SU-DHL-6 (cell line): ENCODE results near the gene COMMD2.

ENCODE experiments used
- H2AFZ ChIP-seq: fragments of 200-600 bp; sonication (generic); 2 replicates; pipeline ENCODE4 v1.6.1; 2014; ENCODE audit warnings: low read depth, mild to moderate bottlenecking, moderate library complexity, mixed read lengths, antibody characterized with exemption, low read length; ENCODE audit not compliant: severe bottlenecking
- H3F3A ChIP-seq: fragments of 200-600 bp; shearing (Covaris generic); 2 replicates; pipeline ENCODE4 v1.6.0; 2016; ENCODE audit warnings: antibody characterized with exemption, mild to moderate bottlenecking; ENCODE audit not compliant: insufficient read depth
- H3K27ac ChIP-seq: fragments of 200-600 bp; sonication (generic); 2 replicates; pipeline ENCODE4 v1.5.1; 2016; ENCODE audit warnings: low read depth, mild to moderate bottlenecking, low read length, moderate library complexity, mixed read lengths
- H3K27me3 ChIP-seq: fragments of 200-600 bp; sonication (generic), shearing (Covaris generic); 2 replicates; pipeline ENCODE4 v1.6.0; 2014; ENCODE audit warnings: mild to moderate bottlenecking, low read length
- H3K36me3 ChIP-seq: fragments of 200-600 bp; sonication (generic); 2 replicates; pipeline ENCODE4 v1.6.1; 2014; ENCODE audit warnings: mild to moderate bottlenecking, low read length, mixed read lengths
- H3K4me2 ChIP-seq: fragments of 300-600, 200-600 bp; shearing (Covaris generic), sonication (generic); 2 replicates; pipeline ENCODE4 v1.6.0; 2014; ENCODE audit warnings: low read length, low read depth, mild to moderate bottlenecking; ENCODE audit not compliant: poor library complexity, severe bottlenecking
- H3K4me3 ChIP-seq: fragments of 200-600 bp; sonication (generic); 2 replicates; pipeline ENCODE4 v1.5.1; 2014; ENCODE audit warnings: antibody characterized with exemption, low read length, mild to moderate bottlenecking, mixed read lengths; ENCODE audit not compliant: insufficient read depth, poor library complexity, severe bottlenecking
- H3K79me2 ChIP-seq: fragments of 200-600 bp; sonication (generic); 2 replicates; pipeline ENCODE4 v1.6.1; 2014; ENCODE audit warnings: mild to moderate bottlenecking, low read length, moderate library complexity; ENCODE audit not compliant: insufficient read depth
- H3K9ac ChIP-seq: fragments of 200-600 bp; sonication (generic); 2 replicates; pipeline ENCODE4 v1.7.0; 2014; ENCODE audit warnings: mild to moderate bottlenecking, low read length
- H3K9me2 ChIP-seq: fragments of 200-600 bp; sonication (generic); replicated peaks from 2 replicates; pipeline ENCODE4 v1.6.1; 2014; ENCODE audit warnings: low read length; ENCODE audit not compliant: insufficient read depth
- H3K9me3 ChIP-seq: fragments of 200-600 bp; sonication (generic); 2 replicates; pipeline ENCODE4 v1.6.1; 2014; ENCODE audit warnings: low read length, mixed read lengths; ENCODE audit not compliant: insufficient read depth
- H4K20me1 ChIP-seq: fragments of 200-600 bp; sonication (generic); 2 replicates; pipeline ENCODE4 v1.6.1; 2014; ENCODE audit warnings: low read depth, mild to moderate bottlenecking, antibody characterized with exemption, low read length, moderate library complexity, mixed read lengths
- CTCF ChIP-seq: fragments of 200-600 bp; sonication (generic); IDR thresholded peaks from one replicate; pipeline ENCODE4 v1.5.1; 2017; ENCODE audit warnings: antibody characterized with exemption, mild to moderate bottlenecking, low read length, moderate library complexity; ENCODE audit not compliant: insufficient read depth, poor library complexity, severe bottlenecking
- EZH2phosphoT487 ChIP-seq: fragments of 200-600 bp; sonication (generic), shearing (Covaris generic); conservative IDR thresholded peaks from 2 replicates; pipeline ENCODE4 v1.6.1; 2018; ENCODE audit warnings: mild to moderate bottlenecking, antibody characterized with exemption, low read length, moderate library complexity, mixed read lengths

Gene COMMD2

GRCh38 chr3:149752051-149752787, at the start of gene COMMD2:
TSS of gene COMMD2 (minus strand) at chr3:149752489. CDS start at chr3:149752444, 45 bp downstream.
- Histone ChIP-seq H3K9me2 (no peaks in the 10 kb centered on the region), H3F3A (peaks cover 6% of the 10 kb centered on the region), H3K9ac (peak within 1 kb of the TSS; percentile 85), H2AFZ (peak within 1 kb of the TSS; percentile 90), H3K27me3 (no peaks in the 10 kb centered on the region), H3K4me2 (peak within 1 kb of the TSS; percentile 97), H3K4me3 (peak within 1 kb of the TSS; percentile 96), H3K9me3 (no peaks in the 10 kb centered on the region), H3K27ac (peak within 1 kb of the TSS; percentile 39), H3K79me2 (peaks cover 9% of the 10 kb centered on the region), H3K36me3 (peaks cover 8% of the 10 kb centered on the region; the same call in 1 of the 2 replicates), H4K20me1 (no peaks in the 10 kb centered on the region)
- TF ChIP-seq CTCF (peak; percentile 45), EZH2phosphoT487 (no peak)

GRCh38 chr3:149801639-149802038, 49.4 kb upstream of the COMMD2 start:
- Histone ChIP-seq H3K79me2 (no peaks in the 10 kb centered on the region), H3K9me3 (no peaks in the 10 kb centered on the region), H3K4me2 (no peak overlapping the region), H3K9ac (no peak overlapping the region), H3F3A (no peaks in the 10 kb centered on the region), H3K36me3 (no peaks in the 10 kb centered on the region), H3K27ac (no peak overlapping the region), H3K4me3 (no peak overlapping the region), H2AFZ (no peak overlapping the region), H4K20me1 (no peaks in the 10 kb centered on the region), H3K9me2 (no peaks in the 10 kb centered on the region), H3K27me3 (no peaks in the 10 kb centered on the region)
- TF ChIP-seq EZH2phosphoT487 (no peak), CTCF (no peak)

GRCh38 chr3:149801195-149801594, 48.9 kb upstream of the COMMD2 start:
- H3K27me3 ChIP-seq: no peaks in the 10 kb centered on the region
- H3K4me3 ChIP-seq: no peak overlapping the region
- no peak overlapping the region for H2AFZ ChIP-seq
- H3K27ac ChIP-seq: no peak overlapping the region
- H3K9me2 ChIP-seq: no peaks in the 10 kb centered on the region
- H3K36me3 ChIP-seq: no peaks in the 10 kb centered on the region
- H3F3A ChIP-seq: no peaks in the 10 kb centered on the region
- no peak overlapping the region for H3K9ac ChIP-seq
- H3K79me2 ChIP-seq: no peaks in the 10 kb centered on the region
- TF ChIP-seq CTCF (no peak), EZH2phosphoT487 (no peak)
- no peaks in the 10 kb centered on the region for H3K9me3 ChIP-seq
- H4K20me1 ChIP-seq: no peaks in the 10 kb centered on the region
- no peak overlapping the region for H3K4me2 ChIP-seq
